Measurements from ENCODE around the gene EVC.

Gene EVC

GRCh38 chr4:5752376-5753184, 41.6 kb downstream of the EVC start:
- no peak overlapping the region for H3K9ac ChIP-seq (ENCODE audit: low read length in 5 of 5)
- H3K4me3 ChIP-seq (ENCODE audit: low read depth in 1 of 5, low read length in 5 of 5) = no peak overlapping the region
- no peak overlapping the region for H3K27ac ChIP-seq (ENCODE audit: low read depth, low read length)
- H3K4me1 ChIP-seq (ENCODE audit: control insufficient read depth in 5 of 5, insufficient read depth in 5 of 5, low read length in 5 of 5) = peaks cover 0 to 3% (median 0%) of the 10 kb centered on the region in 5 donors
- H3K27me3 ChIP-seq (ENCODE audit: control insufficient read depth in 5 of 5, insufficient read depth in 4 of 5, low read length in 5 of 5) = no peaks in the 10 kb centered on the region
- peaks cover under 1 to 69% (median 61%) of the 10 kb centered on the region in 5 donors for H3K36me3 ChIP-seq (ENCODE audit: control insufficient read depth in 5 of 5, insufficient read depth in 5 of 5, low read length in 5 of 5)
- peaks cover 0 to 8% (median 5%) of the 10 kb centered on the region in 5 donors for H3K9me3 ChIP-seq (ENCODE audit: control insufficient read depth in 5 of 5, low read length in 5 of 5)

GRCh38 chr4:5753366-5753765, 42.4 kb downstream of the EVC start:
- Histone ChIP-seq H3K4me1 (ENCODE audit: control insufficient read depth in 5 of 5, insufficient read depth in 5 of 5, low read length in 5 of 5) (no peaks in the 10 kb centered on the region), H3K27me3 (ENCODE audit: control insufficient read depth in 5 of 5, insufficient read depth in 4 of 5, low read length in 5 of 5) (no peaks in the 10 kb centered on the region), H3K36me3 (ENCODE audit: control insufficient read depth in 5 of 5, insufficient read depth in 5 of 5, low read length in 5 of 5) (peaks cover 3 to 68% (median 64%) of the 10 kb centered on the region in 5 donors), H3K9me3 (ENCODE audit: control insufficient read depth in 5 of 5, low read length in 5 of 5) (peaks cover 0 to 8% (median 5%) of the 10 kb centered on the region in 5 donors), H3K27ac (ENCODE audit: low read depth, low read length) (no peak overlapping the region), H3K9ac (ENCODE audit: low read length in 5 of 5) (no peak overlapping the region), H3K4me3 (ENCODE audit: low read depth in 1 of 5, low read length in 5 of 5) (no peak overlapping the region)

- no peak overlapping the region for H3K4me3 ChIP-seq (ENCODE audit: low read depth in 1 of 5, low read length in 5 of 5)
- H3K4me1 ChIP-seq (ENCODE audit: control insufficient read depth in 5 of 5, insufficient read depth in 5 of 5, low read length in 5 of 5) = no peaks in the 10 kb centered on the region
- no peak overlapping the region for H3K9ac ChIP-seq (ENCODE audit: low read length in 5 of 5)
- no peak overlapping the region for H3K27ac ChIP-seq (ENCODE audit: low read depth, low read length)
- peaks cover 0 to 8% (median 5%) of the 10 kb centered on the region in 5 donors for H3K9me3 ChIP-seq (ENCODE audit: control insufficient read depth in 5 of 5, low read length in 5 of 5)
- peaks cover 3 to 72% (median 61%) of the 10 kb centered on the region in 5 donors for H3K36me3 ChIP-seq (ENCODE audit: control insufficient read depth in 5 of 5, insufficient read depth in 5 of 5, low read length in 5 of 5)
- no peaks in the 10 kb centered on the region for H3K27me3 ChIP-seq (ENCODE audit: control insufficient read depth in 5 of 5, insufficient read depth in 4 of 5, low read length in 5 of 5)
Measured at GRCh38 chr4:5753766-5754528, 42.9 kb downstream of the EVC start.

GRCh38 chr4:5754529-5754881, 43.5 kb downstream of the EVC start:
- H3K27me3 ChIP-seq (ENCODE audit: control insufficient read depth in 5 of 5, insufficient read depth in 4 of 5, low read length in 5 of 5) = no peaks in the 10 kb centered on the region
- peaks cover 3 to 69% (median 58%) of the 10 kb centered on the region in 5 donors for H3K36me3 ChIP-seq (ENCODE audit: control insufficient read depth in 5 of 5, insufficient read depth in 5 of 5, low read length in 5 of 5)
- no peak overlapping the region for H3K9ac ChIP-seq (ENCODE audit: low read length in 5 of 5)
- no peak overlapping the region for H3K4me3 ChIP-seq (ENCODE audit: low read depth in 1 of 5, low read length in 5 of 5)
- no peak overlapping the region for H3K27ac ChIP-seq (ENCODE audit: low read depth, low read length)
- H3K4me1 ChIP-seq (ENCODE audit: control insufficient read depth in 5 of 5, insufficient read depth in 5 of 5, low read length in 5 of 5) = no peaks in the 10 kb centered on the region
- H3K9me3 ChIP-seq (ENCODE audit: control insufficient read depth in 5 of 5, low read length in 5 of 5) = peaks cover 0 to 8% (median 5%) of the 10 kb centered on the region in 5 donors

GRCh38 chr4:5755161-5755560, 44.2 kb downstream of the EVC start:
- Histone ChIP-seq H3K36me3 (ENCODE audit: control insufficient read depth in 5 of 5, insufficient read depth in 5 of 5, low read length in 5 of 5) (peaks cover 3 to 63% (median 52%) of the 10 kb centered on the region in 5 donors), H3K27ac (ENCODE audit: low read depth, low read length) (no peak overlapping the region), H3K4me1 (ENCODE audit: control insufficient read depth in 5 of 5, insufficient read depth in 5 of 5, low read length in 5 of 5) (no peaks in the 10 kb centered on the region), H3K9ac (ENCODE audit: low read length in 5 of 5) (no peak overlapping the region), H3K4me3 (ENCODE audit: low read depth in 1 of 5, low read length in 5 of 5) (no peak overlapping the region), H3K9me3 (ENCODE audit: control insufficient read depth in 5 of 5, low read length in 5 of 5) (peaks cover 0 to 8% (median 5%) of the 10 kb centered on the region in 5 donors), H3K27me3 (ENCODE audit: control insufficient read depth in 5 of 5, insufficient read depth in 4 of 5, low read length in 5 of 5) (no peaks in the 10 kb centered on the region)

- H3K4me1 ChIP-seq (ENCODE audit: control insufficient read depth in 5 of 5, insufficient read depth in 5 of 5, low read length in 5 of 5) = no peaks in the 10 kb centered on the region
- H3K27me3 ChIP-seq (ENCODE audit: control insufficient read depth in 5 of 5, insufficient read depth in 4 of 5, low read length in 5 of 5) = no peaks in the 10 kb centered on the region
- H3K9ac ChIP-seq (ENCODE audit: low read length in 5 of 5) = no peak overlapping the region
- no peak overlapping the region for H3K27ac ChIP-seq (ENCODE audit: low read depth, low read length)
- peaks cover 0 to 8% (median 5%) of the 10 kb centered on the region in 5 donors for H3K9me3 ChIP-seq (ENCODE audit: control insufficient read depth in 5 of 5, low read length in 5 of 5)
- no peak overlapping the region for H3K4me3 ChIP-seq (ENCODE audit: low read depth in 1 of 5, low read length in 5 of 5)
- H3K36me3 ChIP-seq (ENCODE audit: control insufficient read depth in 5 of 5, insufficient read depth in 5 of 5, low read length in 5 of 5) = peaks cover 3 to 59% (median 50%) of the 10 kb centered on the region in 5 donors
Measured at GRCh38 chr4:5755679-5756078, 44.7 kb downstream of the EVC start.

- H3K9me3 ChIP-seq (ENCODE audit: control insufficient read depth in 5 of 5, low read length in 5 of 5) = peaks cover 0 to 8% (median 5%) of the 10 kb centered on the region in 5 donors
- no peak overlapping the region for H3K9ac ChIP-seq (ENCODE audit: low read length in 5 of 5)
- H3K4me3 ChIP-seq (ENCODE audit: low read depth in 1 of 5, low read length in 5 of 5) = no peak overlapping the region
- H3K27me3 ChIP-seq (ENCODE audit: control insufficient read depth in 5 of 5, insufficient read depth in 4 of 5, low read length in 5 of 5) = no peaks in the 10 kb centered on the region
- no peak overlapping the region for H3K27ac ChIP-seq (ENCODE audit: low read depth, low read length)
- no peaks in the 10 kb centered on the region for H3K4me1 ChIP-seq (ENCODE audit: control insufficient read depth in 5 of 5, insufficient read depth in 5 of 5, low read length in 5 of 5)
- H3K36me3 ChIP-seq (ENCODE audit: control insufficient read depth in 5 of 5, insufficient read depth in 5 of 5, low read length in 5 of 5) = peaks cover 3 to 58% (median 50%) of the 10 kb centered on the region in 5 donors
Measured at GRCh38 chr4:5756271-5756670, 45.3 kb downstream of the EVC start.

GRCh38 chr4:5757091-5757490, 46.1 kb downstream of the EVC start:
- H3K9ac ChIP-seq (ENCODE audit: low read length in 5 of 5) = no peak overlapping the region
- H3K9me3 ChIP-seq (ENCODE audit: control insufficient read depth in 5 of 5, low read length in 5 of 5) = peaks cover 0 to 8% (median 5%) of the 10 kb centered on the region in 5 donors
- no peaks in the 10 kb centered on the region for H3K27me3 ChIP-seq (ENCODE audit: control insufficient read depth in 5 of 5, insufficient read depth in 4 of 5, low read length in 5 of 5)
- H3K36me3 ChIP-seq (ENCODE audit: control insufficient read depth in 5 of 5, insufficient read depth in 5 of 5, low read length in 5 of 5) = peaks cover 3 to 54% (median 50%) of the 10 kb centered on the region in 5 donors
- no peaks in the 10 kb centered on the region for H3K4me1 ChIP-seq (ENCODE audit: control insufficient read depth in 5 of 5, insufficient read depth in 5 of 5, low read length in 5 of 5)
- H3K27ac ChIP-seq (ENCODE audit: low read depth, low read length) = no peak overlapping the region
- H3K4me3 ChIP-seq (ENCODE audit: low read depth in 1 of 5, low read length in 5 of 5) = no peak overlapping the region

- H3K4me1 ChIP-seq (ENCODE audit: control insufficient read depth in 5 of 5, insufficient read depth in 5 of 5, low read length in 5 of 5) = no peaks in the 10 kb centered on the region
- H3K27ac ChIP-seq (ENCODE audit: low read depth, low read length) = no peak overlapping the region
- H3K9me3 ChIP-seq (ENCODE audit: control insufficient read depth in 5 of 5, low read length in 5 of 5) = peaks cover 0 to 8% (median 5%) of the 10 kb centered on the region in 5 donors
- no peak overlapping the region for H3K9ac ChIP-seq (ENCODE audit: low read length in 5 of 5)
- H3K27me3 ChIP-seq (ENCODE audit: control insufficient read depth in 5 of 5, insufficient read depth in 4 of 5, low read length in 5 of 5) = no peaks in the 10 kb centered on the region
- peaks cover 3 to 53% (median 48%) of the 10 kb centered on the region in 5 donors for H3K36me3 ChIP-seq (ENCODE audit: control insufficient read depth in 5 of 5, insufficient read depth in 5 of 5, low read length in 5 of 5)
- H3K4me3 ChIP-seq (ENCODE audit: low read depth in 1 of 5, low read length in 5 of 5) = no peak overlapping the region
Measured at GRCh38 chr4:5757536-5757935, 46.5 kb downstream of the EVC start.

- Histone ChIP-seq H3K36me3 (ENCODE audit: control insufficient read depth in 5 of 5, insufficient read depth in 5 of 5, low read length in 5 of 5) (peaks cover 3 to 49% (median 44%) of the 10 kb centered on the region in 5 donors), H3K9ac (ENCODE audit: low read length in 5 of 5) (no peak overlapping the region), H3K27me3 (ENCODE audit: control insufficient read depth in 5 of 5, insufficient read depth in 4 of 5, low read length in 5 of 5) (no peaks in the 10 kb centered on the region), H3K9me3 (ENCODE audit: control insufficient read depth in 5 of 5, low read length in 5 of 5) (peaks cover 0 to 8% (median 5%) of the 10 kb centered on the region in 5 donors), H3K4me1 (ENCODE audit: control insufficient read depth in 5 of 5, insufficient read depth in 5 of 5, low read length in 5 of 5) (no peaks in the 10 kb centered on the region), H3K27ac (ENCODE audit: low read depth, low read length) (no peak overlapping the region), H3K4me3 (ENCODE audit: low read depth in 1 of 5, low read length in 5 of 5) (no peak overlapping the region)
Measured at GRCh38 chr4:5757954-5758353, 47.0 kb downstream of the EVC start.

Data from subcutaneous abdominal adipose tissue (tissue), 5 donors.